ENCODE results near the gene MBL2.

GRCh38 chr10:52775132-52775647 is 2.6 kb upstream of the MBL2 start:
- TF ChIP-seq CTCF (IDR thresholded peaks at IDR 0.05) = no peak
- TF ChIP-seq EP300 (IDR thresholded peaks at IDR 0.05) = no peak
- TF ChIP-seq POLR2A (IDR thresholded peaks at IDR 0.05) = no peak
- TF ChIP-seq POLR2AphosphoS5 (IDR thresholded peaks at IDR 0.05) = no peak

All from sigmoid colon (tissue), 4 donors.